ENCODE data around the gene DGKB. TPM values are rescaled to one million over a fixed set of nuclear protein-coding genes. Genes with fewer than 3 reads are reported as not detected.

Gene DGKB
- total RNA-seq, 1 donor from 2014 or later, result 0.32 TPM

DNA sequence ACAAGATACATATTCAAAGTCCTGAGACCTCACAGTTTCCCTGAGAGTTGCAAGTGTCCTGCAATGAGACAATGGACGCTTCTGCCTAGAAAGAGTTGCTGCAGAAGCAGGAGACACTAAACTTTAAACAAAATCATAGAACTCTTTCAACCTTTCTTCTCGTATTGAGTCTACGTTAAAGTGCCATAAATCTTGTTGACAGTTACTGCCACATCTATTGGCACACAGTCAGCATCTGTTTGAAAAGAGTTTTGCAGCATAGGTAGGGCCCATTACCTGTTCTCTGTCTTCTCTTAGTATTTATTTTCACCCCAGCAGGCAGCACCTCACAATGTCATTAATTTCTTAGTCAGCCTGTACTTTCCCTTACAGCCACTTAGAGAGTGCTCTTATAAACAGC lies 577.8 kb downstream of the DGKB start:
- Mint-ChIP-seq H3K4me1 (ENCODE audit: unreplicated experiment) (no peaks in the 10 kb centered on the region), H3K4me3 (ENCODE audit: unreplicated experiment) (no peak overlapping the region), H3K9me3 (ENCODE audit: unreplicated experiment) (peaks cover 14% of the 10 kb centered on the region), H3K36me3 (ENCODE audit: unreplicated experiment) (no peaks in the 10 kb centered on the region), H3K27me3 (ENCODE audit: unreplicated experiment) (no peaks in the 10 kb centered on the region), H3K27ac (ENCODE audit: unreplicated experiment) (no peak overlapping the region)
- DNase-seq (ENCODE audit: extremely low spot score, unreplicated experiment), result no peak
- TF ChIP-seq CTCF (IDR thresholded peaks at IDR 0.05), result no peak

GRCh38 chr7:14322724-14323123 lies 579.8 kb downstream of the DGKB start:
- TF ChIP-seq CTCF (IDR thresholded peaks at IDR 0.05), result no peak
- Mint-ChIP-seq H3K4me1 (ENCODE audit: unreplicated experiment) (no peaks in the 10 kb centered on the region), H3K27ac (ENCODE audit: unreplicated experiment) (no peak overlapping the region), H3K4me3 (ENCODE audit: unreplicated experiment) (no peak overlapping the region), H3K9me3 (ENCODE audit: unreplicated experiment) (peaks cover 14% of the 10 kb centered on the region), H3K36me3 (ENCODE audit: unreplicated experiment) (no peaks in the 10 kb centered on the region), H3K27me3 (ENCODE audit: unreplicated experiment) (no peaks in the 10 kb centered on the region)
- DNase-seq (ENCODE audit: extremely low spot score, unreplicated experiment), result no peak

GRCh38 chr7:14321947-14322346 lies 580.6 kb downstream of the DGKB start:
- H3K4me3 Mint-ChIP-seq (ENCODE audit: unreplicated experiment), result no peak overlapping the region
- no peaks in the 10 kb centered on the region for H3K27me3 Mint-ChIP-seq (ENCODE audit: unreplicated experiment)
- H3K36me3 Mint-ChIP-seq (ENCODE audit: unreplicated experiment), result no peaks in the 10 kb centered on the region
- no peak overlapping the region for H3K27ac Mint-ChIP-seq (ENCODE audit: unreplicated experiment)
- no peaks in the 10 kb centered on the region for H3K4me1 Mint-ChIP-seq (ENCODE audit: unreplicated experiment)
- no peak for TF ChIP-seq CTCF (IDR thresholded peaks at IDR 0.05)
- peaks cover 14% of the 10 kb centered on the region for H3K9me3 Mint-ChIP-seq (ENCODE audit: unreplicated experiment)
- DNase-seq (ENCODE audit: extremely low spot score, unreplicated experiment), result no peak

- no peaks in the 10 kb centered on the region for H3K27me3 Mint-ChIP-seq (ENCODE audit: unreplicated experiment)
- no peak overlapping the region for H3K4me3 Mint-ChIP-seq (ENCODE audit: unreplicated experiment)
- H3K36me3 Mint-ChIP-seq (ENCODE audit: unreplicated experiment), result no peaks in the 10 kb centered on the region
- no peak for TF ChIP-seq CTCF (IDR thresholded peaks at IDR 0.05)
- no peaks in the 10 kb centered on the region for H3K4me1 Mint-ChIP-seq (ENCODE audit: unreplicated experiment)
- DNase-seq (ENCODE audit: extremely low spot score, unreplicated experiment), result no peak
- no peaks in the 10 kb centered on the region for H3K9me3 Mint-ChIP-seq (ENCODE audit: unreplicated experiment)
- no peak overlapping the region for H3K27ac Mint-ChIP-seq (ENCODE audit: unreplicated experiment)
Measured at GRCh38 chr7:14309432-14309831, 593.1 kb downstream of the DGKB start.

GRCh38 chr7:14305233-14305866 lies 597.2 kb downstream of the DGKB start:
- Mint-ChIP-seq H3K36me3 (ENCODE audit: unreplicated experiment) (no peaks in the 10 kb centered on the region), H3K9me3 (ENCODE audit: unreplicated experiment) (no peaks in the 10 kb centered on the region), H3K27me3 (ENCODE audit: unreplicated experiment) (no peaks in the 10 kb centered on the region), H3K4me1 (ENCODE audit: unreplicated experiment) (no peaks in the 10 kb centered on the region), H3K4me3 (ENCODE audit: unreplicated experiment) (no peak overlapping the region), H3K27ac (ENCODE audit: unreplicated experiment) (no peak overlapping the region)
- DNase-seq (ENCODE audit: extremely low spot score, unreplicated experiment), result no peak
- TF ChIP-seq CTCF (IDR thresholded peaks at IDR 0.05), result peak; percentile 11

Data from osteocyte (in vitro differentiated cells).